ENCODE results near the gene TMEM52B.
"Not testable (repeated sequence)": the region's sequence is repeated elsewhere in the genome, so short reads cannot be mapped to it uniquely, and the experiment has no call there.

Gene TMEM52B

DNA sequence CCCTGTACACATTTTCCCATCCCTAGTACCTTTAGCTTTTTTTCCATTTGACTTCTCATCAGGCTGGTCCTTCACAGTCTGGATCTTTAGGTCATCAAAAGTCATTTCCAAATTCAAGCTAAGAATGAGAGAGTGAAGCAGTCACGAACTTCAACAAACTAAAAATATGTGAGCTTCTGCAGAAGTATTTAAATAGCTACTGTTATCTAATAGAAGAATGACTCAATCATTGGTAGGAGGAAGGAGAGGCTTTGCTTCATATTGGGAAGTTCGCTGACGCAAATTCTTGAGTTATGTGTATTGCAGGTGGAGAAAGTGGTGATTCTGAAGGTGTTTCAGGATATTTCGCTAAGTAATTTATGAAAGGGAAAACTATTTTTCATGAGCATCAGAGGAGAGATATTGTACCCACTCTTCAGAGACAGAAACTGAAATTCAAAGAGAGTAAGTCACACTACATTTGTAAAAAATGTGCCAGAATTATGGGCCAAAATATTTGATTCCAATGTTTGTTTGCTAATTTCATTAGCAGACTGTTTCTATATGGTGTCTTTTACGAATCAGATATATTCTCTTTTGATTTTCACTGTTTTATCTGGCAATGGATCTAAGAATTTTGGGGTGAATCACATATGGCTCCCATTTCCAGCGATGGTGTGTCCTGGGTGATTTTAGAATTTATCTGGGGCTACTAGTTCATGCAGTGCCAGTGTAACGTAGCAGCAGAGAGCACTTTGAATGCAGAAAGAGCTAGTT, 6.7 kb upstream of the TMEM52B start, which contains the start of gene OLR1:
OLR1 (minus strand) TSS at position 160 of the 756 bp plus-strand sequence; CDS start at position 105, 55 bp downstream.
- no peak within 1 kb of the TSS for H3K27ac ChIP-seq (ENCODE audit: low read length)
- no peak within 1 kb of the TSS for H3K4me3 ChIP-seq (ENCODE audit: low read length in 2 of 2)
- H3K9ac ChIP-seq (ENCODE audit: low read length in 2 of 2) = no peak within 1 kb of the TSS
- no peaks in the 10 kb centered on the region for H3K36me3 ChIP-seq (ENCODE audit: control insufficient read depth in 2 of 2, insufficient read depth in 2 of 2, low read length in 2 of 2)
- no peaks in the 10 kb centered on the region for H3K27me3 ChIP-seq (ENCODE audit: control insufficient read depth in 1 of 2, insufficient read depth in 2 of 2, low read length in 2 of 2)
- H3K9me3 ChIP-seq (ENCODE audit: control insufficient read depth in 2 of 2, low read length in 2 of 2) = no peaks in the 10 kb centered on the region
- no peaks in the 10 kb centered on the region for H3K4me1 ChIP-seq (ENCODE audit: control insufficient read depth, insufficient read depth, low read length)

GRCh38 chr12:10174986-10175614, 3.7 kb upstream of the TMEM52B start:
- no peak overlapping the region for H3K9ac ChIP-seq (ENCODE audit: low read length in 2 of 2)

DNA sequence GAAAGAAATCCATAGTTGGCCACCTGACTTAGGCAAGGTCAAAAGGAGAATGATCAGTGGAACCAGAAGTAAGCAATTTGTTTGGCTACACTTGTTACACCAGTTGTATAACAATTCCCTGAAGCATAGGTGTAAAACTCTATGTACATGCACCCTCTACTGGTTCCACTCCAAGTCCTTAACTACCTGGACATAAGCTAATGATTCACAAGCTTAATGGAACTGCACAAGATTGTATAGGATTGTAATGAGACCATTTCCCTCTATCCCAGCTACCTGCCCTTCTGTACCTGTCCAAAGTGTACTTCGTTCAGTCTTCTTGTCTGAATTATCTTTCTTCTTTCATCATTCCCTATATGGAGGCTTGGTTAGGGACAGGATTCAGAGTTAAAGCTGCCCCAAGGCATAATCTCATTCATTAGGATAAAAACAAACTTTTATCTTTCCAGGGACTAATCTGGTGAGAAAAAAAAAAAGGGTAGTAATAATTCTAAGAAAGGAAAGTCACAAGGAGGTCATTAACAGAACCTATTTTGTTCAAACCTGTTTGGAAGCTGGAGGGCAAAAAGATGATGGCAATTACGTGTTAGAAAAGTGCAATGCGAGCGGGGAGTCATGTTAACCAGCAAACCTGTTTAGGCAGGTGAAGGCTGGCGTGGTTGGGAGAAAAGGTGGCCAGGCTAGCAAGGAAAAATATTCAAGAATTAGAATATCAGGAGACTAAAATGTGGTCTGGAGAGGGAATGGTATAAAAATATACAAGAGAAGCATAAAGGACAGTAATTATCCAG, 2.8 kb upstream of the TMEM52B start:
- Histone ChIP-seq H3K9me3 (ENCODE audit: control insufficient read depth in 2 of 2, low read length in 2 of 2) (no peaks in the 10 kb centered on the region), H3K27me3 (ENCODE audit: control insufficient read depth in 1 of 2, insufficient read depth in 2 of 2, low read length in 2 of 2) (no peaks in the 10 kb centered on the region), H3K9ac (ENCODE audit: low read length in 2 of 2) (no peak overlapping the region), H3K4me3 (ENCODE audit: low read length in 2 of 2) (no peak overlapping the region), H3K36me3 (ENCODE audit: control insufficient read depth in 2 of 2, insufficient read depth in 2 of 2, low read length in 2 of 2) (no peaks in the 10 kb centered on the region), H3K27ac (ENCODE audit: low read length) (no peak overlapping the region), H3K4me1 (ENCODE audit: control insufficient read depth, insufficient read depth, low read length) (no peaks in the 10 kb centered on the region)

More at GRCh38 chr12:10174986-10175614, 3.7 kb upstream of the TMEM52B start:
- Histone ChIP-seq H3K27ac (ENCODE audit: low read length) (no peak overlapping the region), H3K9me3 (ENCODE audit: control insufficient read depth in 2 of 2, low read length in 2 of 2) (no peaks in the 10 kb centered on the region), H3K27me3 (ENCODE audit: control insufficient read depth in 1 of 2, insufficient read depth in 2 of 2, low read length in 2 of 2) (no peaks in the 10 kb centered on the region), H3K4me3 (ENCODE audit: low read length in 2 of 2) (no peak overlapping the region), H3K4me1 (ENCODE audit: control insufficient read depth, insufficient read depth, low read length) (no peaks in the 10 kb centered on the region), H3K36me3 (ENCODE audit: control insufficient read depth in 2 of 2, insufficient read depth in 2 of 2, low read length in 2 of 2) (no peaks in the 10 kb centered on the region)

GRCh38 chr12:10179776-10180181, 947 bp downstream of the TMEM52B start:
- Histone ChIP-seq H3K36me3 (ENCODE audit: control insufficient read depth in 2 of 2, insufficient read depth in 2 of 2, low read length in 2 of 2) (no peaks in the 10 kb centered on the region), H3K9me3 (ENCODE audit: control insufficient read depth in 2 of 2, low read length in 2 of 2) (no peaks in the 10 kb centered on the region), H3K4me1 (ENCODE audit: control insufficient read depth, insufficient read depth, low read length) (peaks cover 3% of the 10 kb centered on the region), H3K9ac (ENCODE audit: low read length in 2 of 2) (no peak overlapping the region), H3K4me3 (ENCODE audit: low read length in 2 of 2) (no peak overlapping the region), H3K27me3 (ENCODE audit: control insufficient read depth in 1 of 2, insufficient read depth in 2 of 2, low read length in 2 of 2) (no peaks in the 10 kb centered on the region), H3K27ac (ENCODE audit: low read length) (no peak overlapping the region)

DNA sequence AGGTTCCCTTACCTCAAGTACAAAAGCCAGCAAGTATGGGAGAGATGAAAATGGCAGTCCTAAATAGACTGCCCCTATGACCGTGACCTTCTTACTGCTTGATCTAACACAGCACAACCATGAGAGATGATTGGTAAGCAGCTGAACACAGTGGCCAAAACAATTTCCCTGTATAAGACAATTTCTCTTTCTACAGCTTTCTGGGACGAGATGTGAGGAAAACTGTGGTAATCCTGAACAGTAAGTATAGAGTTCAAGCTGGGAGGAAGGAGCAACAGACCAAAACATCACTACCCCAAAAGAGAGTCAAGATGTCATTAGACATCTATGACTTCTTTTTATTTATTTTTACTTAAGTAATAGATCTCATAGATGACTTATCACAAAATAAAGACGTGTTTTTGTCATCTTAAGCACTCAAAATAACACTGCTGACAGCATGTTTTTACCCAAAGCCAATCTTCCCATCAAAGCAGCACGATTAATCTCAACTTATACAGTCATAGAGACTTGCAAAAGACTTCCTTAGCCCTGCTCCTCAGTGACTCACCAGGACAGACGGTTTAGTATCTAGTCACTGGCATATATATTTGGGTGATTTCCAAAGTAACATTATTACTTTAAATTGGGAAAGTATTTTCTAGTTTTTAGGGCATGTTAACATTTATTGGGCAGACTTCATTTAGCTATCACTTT, 3.7 kb downstream of the TMEM52B start:
- H3K4me1 ChIP-seq (ENCODE audit: control insufficient read depth, insufficient read depth, low read length) = peaks cover 3% of the 10 kb centered on the region
- H3K9me3 ChIP-seq (ENCODE audit: control insufficient read depth in 2 of 2, low read length in 2 of 2) = no peaks in the 10 kb centered on the region
- no peak overlapping the region for H3K27ac ChIP-seq (ENCODE audit: low read length)
- H3K9ac ChIP-seq (ENCODE audit: low read length in 2 of 2) = no peak overlapping the region
- no peak overlapping the region for H3K4me3 ChIP-seq (ENCODE audit: low read length in 2 of 2)
- no peaks in the 10 kb centered on the region for H3K27me3 ChIP-seq (ENCODE audit: control insufficient read depth in 1 of 2, insufficient read depth in 2 of 2, low read length in 2 of 2)
- no peaks in the 10 kb centered on the region for H3K36me3 ChIP-seq (ENCODE audit: control insufficient read depth in 2 of 2, insufficient read depth in 2 of 2, low read length in 2 of 2)

GRCh38 chr12:10184261-10184843, 5.5 kb downstream of the TMEM52B start:
- Histone ChIP-seq H3K27me3 (ENCODE audit: control insufficient read depth in 1 of 2, insufficient read depth in 2 of 2, low read length in 2 of 2) (no peaks in the 10 kb centered on the region), H3K36me3 (ENCODE audit: control insufficient read depth in 2 of 2, insufficient read depth in 2 of 2, low read length in 2 of 2) (no peaks in the 10 kb centered on the region), H3K4me1 (ENCODE audit: control insufficient read depth, insufficient read depth, low read length) (peaks cover 3% of the 10 kb centered on the region), H3K27ac (ENCODE audit: low read length) (no peak overlapping the region), H3K9ac (ENCODE audit: low read length in 2 of 2) (no peak overlapping the region), H3K9me3 (ENCODE audit: control insufficient read depth in 2 of 2, low read length in 2 of 2) (no peaks in the 10 kb centered on the region), H3K4me3 (ENCODE audit: low read length in 2 of 2) (no peak overlapping the region)

- no peaks in the 10 kb centered on the region for H3K27me3 ChIP-seq (ENCODE audit: control insufficient read depth in 1 of 2, insufficient read depth in 2 of 2, low read length in 2 of 2)
- H3K27ac ChIP-seq (ENCODE audit: low read length) = no peak overlapping the region
- H3K4me3 ChIP-seq (ENCODE audit: low read length in 2 of 2) = no peak overlapping the region
- no peak overlapping the region for H3K9ac ChIP-seq (ENCODE audit: low read length in 2 of 2)
- H3K4me1 ChIP-seq (ENCODE audit: control insufficient read depth, insufficient read depth, low read length) = peaks cover 3% of the 10 kb centered on the region
- no peaks in the 10 kb centered on the region for H3K36me3 ChIP-seq (ENCODE audit: control insufficient read depth in 2 of 2, insufficient read depth in 2 of 2, low read length in 2 of 2)
- H3K9me3 ChIP-seq (ENCODE audit: control insufficient read depth in 2 of 2, low read length in 2 of 2) = no peaks in the 10 kb centered on the region
These were observed 7.5 kb downstream of the TMEM52B start for GRCh38 chr12:10186299-10186698.

DNA sequence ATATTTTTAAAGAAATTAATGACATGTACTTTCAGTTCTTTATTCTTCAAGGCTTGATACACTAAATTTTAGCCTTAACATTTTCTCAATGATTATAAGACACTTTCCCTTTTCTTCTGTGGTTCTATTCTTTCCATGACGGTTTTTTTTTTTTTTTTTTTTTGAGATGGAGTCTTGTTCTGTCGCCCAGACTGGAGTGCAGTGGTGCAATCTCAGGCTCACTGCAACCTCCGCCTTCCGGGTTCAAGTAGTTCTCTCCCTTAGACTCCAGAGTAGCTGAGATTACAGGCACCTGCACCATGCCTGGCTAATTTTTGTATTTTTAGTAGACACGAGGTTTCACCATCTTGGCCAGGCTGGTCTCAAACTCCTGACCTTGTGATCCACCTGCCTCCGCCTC, 8.1 kb downstream of the TMEM52B start:
- not testable (repeated sequence) for H3K27ac ChIP-seq (ENCODE audit: low read length); H3K9ac ChIP-seq (ENCODE audit: low read length in 2 of 2); H3K4me1 ChIP-seq (ENCODE audit: control insufficient read depth, insufficient read depth, low read length); H3K36me3 ChIP-seq (ENCODE audit: control insufficient read depth in 2 of 2, insufficient read depth in 2 of 2, low read length in 2 of 2); H3K9me3 ChIP-seq (ENCODE audit: control insufficient read depth in 2 of 2, low read length in 2 of 2); H3K4me3 ChIP-seq (ENCODE audit: low read length in 2 of 2); H3K27me3 ChIP-seq (ENCODE audit: control insufficient read depth in 1 of 2, insufficient read depth in 2 of 2, low read length in 2 of 2)

DNA sequence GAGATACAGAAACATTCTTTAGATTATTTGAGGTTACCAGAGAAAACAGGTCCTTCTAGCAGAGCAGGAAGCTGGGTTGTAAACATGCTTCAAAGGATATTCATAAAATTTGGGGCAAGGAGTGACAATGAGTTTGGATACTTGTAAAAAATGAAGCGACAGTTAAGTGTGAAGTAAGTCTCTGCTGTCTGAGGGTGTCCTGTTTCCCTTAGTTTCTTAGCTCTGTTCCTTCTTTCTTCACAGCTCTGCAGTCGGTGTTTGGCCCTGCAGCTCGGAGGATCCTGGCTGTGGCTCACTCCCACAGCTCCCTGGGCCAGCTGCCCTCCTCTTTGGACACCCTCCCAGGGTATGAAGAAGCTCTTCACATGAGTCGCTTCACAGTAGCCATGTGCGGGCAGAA, 10.8 kb downstream of the TMEM52B start:
- H3K4me1 ChIP-seq (ENCODE audit: control insufficient read depth, insufficient read depth, low read length) = no peaks in the 10 kb centered on the region
- no peak overlapping the region for H3K9ac ChIP-seq (ENCODE audit: low read length in 2 of 2)
- no peaks in the 10 kb centered on the region for H3K9me3 ChIP-seq (ENCODE audit: control insufficient read depth in 2 of 2, low read length in 2 of 2)
- H3K36me3 ChIP-seq (ENCODE audit: control insufficient read depth in 2 of 2, insufficient read depth in 2 of 2, low read length in 2 of 2) = no peaks in the 10 kb centered on the region
- H3K27ac ChIP-seq (ENCODE audit: low read length) = no peak overlapping the region
- no peaks in the 10 kb centered on the region for H3K27me3 ChIP-seq (ENCODE audit: control insufficient read depth in 1 of 2, insufficient read depth in 2 of 2, low read length in 2 of 2)
- H3K4me3 ChIP-seq (ENCODE audit: low read length in 2 of 2) = no peak overlapping the region
